Calu3 (cell line): Measurements from ENCODE around the gene AZGP1. TPM values are rescaled to one million over a fixed set of nuclear protein-coding genes. Genes with fewer than 3 reads are reported as not detected.
A peak's percentile ranks its signal among the peaks of the same experiment; 100 is the strongest.

Source experiments
- BruUV-seq: library from RNA; stranded (reverse); fragments of 400-500 nt; replicated peaks from 2 replicates; lab custom pipeline; 2021; lab: Mats Ljungman, UMichigan
- CTCF ChIA-PET: fragments of 300-600 bp; sonication (Branson Sonifier 250); formaldehyde crosslinking; loops from one replicate; lab custom pipeline; 2022; ENCODE audit warnings: antibody characterized with exemption; lab: Charles Lee
- DNase-seq: peaks from one replicate; pipeline ENCODE4 v3.0.0; 2022
- H3K27ac Mint-ChIP-seq: one replicate; pipeline ENCODE4 v1.8.0; 2022; ENCODE audit warnings: mixed read lengths; ENCODE audit not compliant: unreplicated experiment
- H3K27me3 Mint-ChIP-seq: one replicate; pipeline ENCODE4 v1.8.0; 2022; ENCODE audit warnings: mixed read lengths; ENCODE audit not compliant: unreplicated experiment
- H3K36me3 Mint-ChIP-seq: one replicate; pipeline ENCODE4 v1.8.0; 2022; ENCODE audit warnings: mild to moderate bottlenecking, moderate library complexity, mixed read lengths; ENCODE audit not compliant: insufficient read depth, unreplicated experiment
- H3K4me1 Mint-ChIP-seq: one replicate; pipeline ENCODE4 v1.8.0; 2022; ENCODE audit warnings: mild to moderate bottlenecking, low read depth, mixed read lengths; ENCODE audit not compliant: unreplicated experiment
- H3K4me3 Mint-ChIP-seq: one replicate; pipeline ENCODE4 v1.8.0; 2022; ENCODE audit warnings: mild to moderate bottlenecking, low read depth, moderate library complexity, mixed read lengths; ENCODE audit not compliant: unreplicated experiment
- H3K9me3 Mint-ChIP-seq: one replicate; pipeline ENCODE4 v1.8.0; 2022; ENCODE audit warnings: low read depth, mixed read lengths; ENCODE audit not compliant: unreplicated experiment
- CTCF ChIP-seq: fragments of 200-600 bp; IDR thresholded peaks from one replicate; pipeline ENCODE4 v1.8.0; 2022; ENCODE audit warnings: antibody characterized with exemption; ENCODE audit not compliant: unreplicated experiment
- intact Hi-C: fragments of 100-400 bp; cut with micrococcal nuclease; formaldehyde crosslinking; loops from one replicate; pipeline ENCODE4 v1.10.0; 2022; ENCODE audit not compliant: unreplicated experiment
- total RNA-seq: library from RNA; stranded (reverse); gene quantifications from 2 replicates; pipeline ENCODE4 v1.2.3, GENCODE V29; 2022

Gene AZGP1
- total RNA-seq, 1 experiment from 2014 or later, result 25.6 TPM

GRCh38 chr7:99928188-99928587, 47.6 kb downstream of the AZGP1 start:
- peaks cover 4% of the 10 kb centered on the region for H3K36me3 Mint-ChIP-seq
- H3K4me1 Mint-ChIP-seq, result peaks cover 6% of the 10 kb centered on the region
- peaks cover 41% of the 10 kb centered on the region for H3K27me3 Mint-ChIP-seq
- no peaks in the 10 kb centered on the region for H3K9me3 Mint-ChIP-seq
- DNase-seq, result no peak
- intact Hi-C loops, result loop anchor here (2.0 to 5.0 kb wide), 2 partner anchors 51 to 64 kb away; no protein-coding TSS in a partner anchor
- no peak for TF ChIP-seq CTCF
- no TSS peak for BruUV-seq
- H3K4me3 Mint-ChIP-seq, result peak overlapping the region; percentile 67
- CTCF ChIA-PET, result no interaction called here
- peak overlapping the region; percentile 35 for H3K27ac Mint-ChIP-seq

GRCh38 chr7:99927536-99927935, 48.3 kb downstream of the AZGP1 start:
- CTCF ChIA-PET, result no interaction called here
- intact Hi-C loops, result loop anchor here (5.0 kb wide), 1 partner anchor 65 kb away; no protein-coding TSS in a partner anchor

GRCh38 chr7:99926321-99926720, 49.5 kb downstream of the AZGP1 start:
- peaks cover 6% of the 10 kb centered on the region for H3K4me1 Mint-ChIP-seq
- H3K36me3 Mint-ChIP-seq, result peaks cover 4% of the 10 kb centered on the region
- no TSS peak for BruUV-seq
- no peak overlapping the region for H3K27ac Mint-ChIP-seq
- TF ChIP-seq CTCF, result no peak
- CTCF ChIA-PET, result no interaction called here
- intact Hi-C loops, result loop anchor here (5.0 kb wide), 1 partner anchor 66 kb away; no protein-coding TSS in a partner anchor
- peaks cover 36% of the 10 kb centered on the region for H3K27me3 Mint-ChIP-seq
- no peak overlapping the region for H3K4me3 Mint-ChIP-seq
- DNase-seq, result no peak
- H3K9me3 Mint-ChIP-seq, result no peaks in the 10 kb centered on the region

More at GRCh38 chr7:99927536-99927935, 48.3 kb downstream of the AZGP1 start:
- TF ChIP-seq CTCF, result no peak
- no TSS peak for BruUV-seq
- no peak overlapping the region for H3K27ac Mint-ChIP-seq
- no peaks in the 10 kb centered on the region for H3K9me3 Mint-ChIP-seq
- DNase-seq, result no peak
- H3K27me3 Mint-ChIP-seq, result peaks cover 36% of the 10 kb centered on the region
- peaks cover 4% of the 10 kb centered on the region for H3K36me3 Mint-ChIP-seq
- H3K4me3 Mint-ChIP-seq, result no peak overlapping the region
- peaks cover 6% of the 10 kb centered on the region for H3K4me1 Mint-ChIP-seq

- Mint-ChIP-seq H3K4me1 (no peaks in the 10 kb centered on the region), H3K36me3 (peaks cover 15% of the 10 kb centered on the region), H3K4me3 (no peak overlapping the region), H3K27ac (no peak overlapping the region), H3K27me3 (peaks cover 25% of the 10 kb centered on the region), H3K9me3 (no peaks in the 10 kb centered on the region)
- CTCF ChIA-PET, result interaction anchor here (0.6 kb wide), 1 partner anchor 74 kb away, joined by 4 read pairs; no protein-coding TSS in a partner anchor
- BruUV-seq, result no TSS peak
- DNase-seq, result no peak
- intact Hi-C loops, result no loop called here
- TF ChIP-seq CTCF, result no peak
These were observed 52.6 kb downstream of the AZGP1 start for GRCh38 chr7:99923200-99923599.
